TTC549 (cell line): ENCODE results near the gene CDK15.

Source experiments
- FAIRE-seq: peaks from 2 replicates; lab custom pipeline; 2012; peaks lifted over from hg19 to GRCh38; lab: Jason Lieb, UNC

The CDK15 gene

GRCh38 chr2:201872591-201872990 lies 66.3 kb downstream of the CDK15 start:
- no peak for FAIRE-seq

DNA sequence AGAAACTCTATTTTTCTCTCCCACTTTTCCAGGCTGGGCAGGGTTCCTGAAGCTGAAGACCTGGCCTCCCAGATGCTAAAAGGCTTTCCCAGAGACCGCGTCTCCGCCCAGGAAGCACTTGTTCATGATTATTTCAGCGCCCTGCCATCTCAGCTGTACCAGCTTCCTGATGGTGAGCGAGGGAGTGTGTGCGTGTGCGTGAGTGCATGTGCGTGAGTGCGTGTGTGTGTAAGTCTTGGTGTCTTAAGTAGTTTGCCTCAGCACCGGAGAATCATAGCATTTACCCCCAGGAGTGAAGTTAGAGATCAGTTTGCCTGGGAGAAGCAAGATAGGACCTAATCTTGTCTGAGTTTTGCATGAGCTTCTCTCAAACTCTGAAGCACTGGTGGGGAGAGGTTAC lies 73.7 kb downstream of the CDK15 start:
- no peak for FAIRE-seq

GRCh38 chr2:201880579-201880978 lies 74.2 kb downstream of the CDK15 start:
- FAIRE-seq = no peak

- FAIRE-seq = no peak
Measured at GRCh38 chr2:201880993-201881611, 74.8 kb downstream of the CDK15 start.

- no peak for FAIRE-seq
Measured at GRCh38 chr2:201881741-201882140, 75.4 kb downstream of the CDK15 start.

DNA sequence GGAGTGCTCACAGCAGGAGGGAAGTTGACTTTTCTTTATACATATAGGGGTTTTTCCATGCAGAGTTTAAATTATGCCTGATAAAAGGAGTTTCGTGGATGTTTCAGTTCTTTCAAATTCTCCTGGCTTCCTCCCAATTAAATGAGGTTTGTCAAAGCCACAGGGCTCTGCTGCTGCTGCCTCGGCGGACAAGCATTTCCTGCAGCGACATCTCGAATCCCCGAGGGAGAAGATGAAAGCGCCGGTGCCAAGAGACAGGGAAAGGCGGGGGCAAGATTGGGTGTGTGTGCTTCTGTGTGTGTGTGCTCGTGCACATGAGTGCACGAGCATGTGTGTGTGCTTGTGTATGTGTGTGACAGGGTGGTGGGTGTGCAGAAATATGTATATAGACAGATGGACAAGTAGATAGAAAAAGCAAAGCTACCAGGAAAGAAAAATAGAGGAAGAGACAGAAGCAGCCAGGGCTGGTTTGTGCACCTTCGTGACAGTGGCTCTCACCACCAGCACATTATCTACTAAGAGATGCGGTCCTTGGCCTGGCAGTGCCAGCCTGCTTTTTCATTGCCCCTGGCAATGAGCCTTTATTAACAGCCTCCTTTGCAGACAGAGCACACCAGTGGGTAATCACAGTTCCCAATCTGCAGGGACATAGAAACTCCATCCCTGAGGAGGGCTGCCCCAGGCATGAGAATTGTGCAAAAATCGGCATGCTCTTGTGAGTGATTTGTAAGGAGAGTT lies 76.2 kb downstream of the CDK15 start:
- FAIRE-seq = no peak

DNA sequence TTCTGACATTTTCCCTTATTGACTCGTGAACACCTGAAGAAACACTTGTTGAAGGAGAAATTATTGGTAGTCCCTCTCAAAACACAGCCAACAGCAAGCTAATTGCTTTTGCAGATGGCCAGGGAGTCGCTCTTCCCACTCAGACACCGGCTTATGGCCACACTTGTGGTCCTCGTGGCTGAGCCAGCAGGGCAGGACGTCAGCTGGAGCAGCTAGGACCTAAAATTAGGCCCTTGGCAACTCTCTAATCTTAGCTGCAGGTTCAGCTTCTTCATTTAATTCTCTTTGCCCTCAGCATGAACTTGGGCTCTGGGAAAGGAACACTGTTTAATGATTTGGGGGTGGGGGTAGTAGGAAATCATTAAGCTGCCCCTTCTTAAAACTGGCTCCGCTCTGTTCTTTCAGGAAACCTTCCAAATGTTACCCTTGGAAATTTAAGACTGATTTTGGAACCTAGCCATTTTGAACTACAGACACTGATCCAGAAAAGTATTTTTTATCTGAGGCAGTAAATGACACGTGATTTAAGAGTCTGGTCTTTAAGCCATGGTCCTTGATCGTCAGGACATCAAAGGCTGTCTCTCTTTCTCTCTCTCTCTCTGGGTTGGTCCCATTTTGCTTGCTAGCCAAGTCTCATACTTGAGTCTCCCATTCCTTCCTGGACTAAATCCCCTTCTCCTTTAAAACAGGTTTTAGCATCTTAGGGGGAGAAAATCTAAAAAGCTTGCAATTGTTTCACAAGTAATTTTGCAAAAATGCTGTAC lies 77.5 kb downstream of the CDK15 start:
- no peak for FAIRE-seq

DNA sequence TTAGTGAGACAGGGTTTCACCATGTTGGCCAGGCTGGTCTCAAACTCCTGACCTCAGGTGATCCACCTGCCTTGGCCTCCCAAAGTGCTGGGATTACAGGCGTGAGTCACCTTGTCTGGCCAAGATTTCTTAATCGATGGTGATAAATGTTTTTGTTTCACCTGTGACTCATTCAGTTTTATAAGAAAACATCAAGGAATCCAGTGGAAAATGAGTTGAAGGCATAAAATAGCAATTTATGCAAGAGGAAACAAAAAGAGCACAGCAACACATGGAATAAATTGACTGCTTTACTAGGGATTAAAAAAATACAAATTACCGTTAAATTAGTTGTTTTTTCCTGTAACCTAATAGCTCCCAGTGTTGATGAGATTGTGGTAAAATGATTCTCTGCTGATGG lies 80.2 kb downstream of the CDK15 start:
- no peak for FAIRE-seq

GRCh38 chr2:201887773-201888425 lies 81.6 kb downstream of the CDK15 start:
- FAIRE-seq = no peak

GRCh38 chr2:201888426-201888800 lies 82.1 kb downstream of the CDK15 start:
- FAIRE-seq = no peak

GRCh38 chr2:201890453-201890852 lies 84.1 kb downstream of the CDK15 start:
- FAIRE-seq = no peak

DNA sequence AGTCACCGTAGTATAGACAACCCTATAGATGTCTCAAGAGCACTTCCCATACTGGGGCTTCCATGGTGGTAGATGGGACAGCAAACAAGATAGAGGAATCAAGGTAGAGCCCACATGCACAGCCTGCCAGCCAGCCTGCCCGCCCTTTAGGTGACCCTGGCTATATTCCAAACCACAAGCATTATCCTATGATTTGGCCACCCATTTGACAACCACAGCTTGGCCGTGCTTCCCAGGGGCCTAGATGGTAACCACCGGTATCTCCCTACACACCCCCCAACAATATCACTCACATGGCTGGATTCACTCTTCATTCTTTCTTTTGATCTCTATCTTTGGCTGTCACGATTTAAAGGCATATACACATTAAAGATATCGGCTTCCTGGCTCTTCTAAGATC lies 85.3 kb downstream of the CDK15 start:
- no peak for FAIRE-seq

GRCh38 chr2:201892516-201892915 lies 86.2 kb downstream of the CDK15 start:
- FAIRE-seq = no peak

DNA sequence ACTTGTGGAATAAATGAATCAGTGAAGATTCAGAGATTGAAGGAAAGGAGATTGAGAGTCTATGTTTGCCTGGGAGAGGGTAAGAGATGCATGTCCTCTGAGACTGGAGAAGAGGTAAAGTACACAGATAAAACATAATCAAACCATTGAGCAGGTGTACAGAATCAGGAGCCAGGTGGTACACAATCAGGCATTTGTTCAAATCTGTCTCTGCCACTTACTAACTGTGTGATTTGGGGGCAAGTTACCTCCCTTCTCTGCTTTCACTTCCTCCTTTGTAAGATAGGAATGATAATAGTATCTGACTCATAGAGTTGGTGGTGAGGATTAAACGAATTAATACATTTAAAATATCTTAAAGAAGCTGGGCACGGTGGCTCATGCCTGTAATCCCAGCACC lies 94.0 kb downstream of the CDK15 start:
- FAIRE-seq = no peak

- no peak for FAIRE-seq
Measured at GRCh38 chr2:201901786-201902185, 95.4 kb downstream of the CDK15 start.

DNA sequence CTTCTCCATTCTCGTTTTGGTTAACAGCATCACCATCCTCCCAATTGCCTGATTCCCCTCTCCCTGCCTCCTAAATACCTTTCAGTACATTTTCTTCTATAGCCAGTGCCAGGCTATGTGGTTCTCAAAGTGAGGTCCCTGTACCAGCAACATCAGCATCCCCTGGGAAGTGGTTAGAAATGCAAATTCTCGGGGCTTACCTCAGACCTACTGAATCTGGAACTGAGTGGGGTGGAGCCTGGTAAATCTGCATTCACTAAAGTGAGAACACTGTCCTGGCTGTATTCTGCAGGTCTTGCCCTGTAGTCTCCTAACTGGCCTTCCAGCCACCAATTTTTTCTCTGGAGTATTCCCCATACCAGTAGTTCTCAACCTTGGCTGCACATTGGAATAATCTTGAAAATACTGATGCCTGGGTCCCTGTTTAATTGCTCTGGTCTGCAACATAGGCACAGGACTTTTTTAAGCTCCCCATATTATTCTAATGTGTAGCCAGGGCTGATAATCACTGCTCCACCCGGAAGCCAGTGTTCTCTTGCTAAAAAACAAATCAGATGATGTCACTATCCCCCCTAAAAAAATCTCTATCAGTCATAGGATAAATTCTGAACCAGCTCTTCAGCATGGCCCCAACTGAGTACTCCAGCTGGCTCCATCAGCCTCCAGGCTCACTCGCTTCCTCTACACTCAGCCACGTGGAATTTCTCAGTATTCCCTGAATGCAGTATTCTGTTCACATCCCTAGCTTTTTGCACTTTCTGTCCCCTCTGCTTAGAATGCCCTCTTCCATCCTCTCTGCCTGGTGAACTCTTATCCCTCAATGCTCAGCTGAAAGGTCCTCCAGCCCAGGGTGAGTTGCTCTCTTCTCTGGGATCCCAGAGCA lies 98.4 kb downstream of the CDK15 start:
- FAIRE-seq = no peak

- no peak for FAIRE-seq
Measured at GRCh38 chr2:201906777-201907562, 100.6 kb downstream of the CDK15 start.

DNA sequence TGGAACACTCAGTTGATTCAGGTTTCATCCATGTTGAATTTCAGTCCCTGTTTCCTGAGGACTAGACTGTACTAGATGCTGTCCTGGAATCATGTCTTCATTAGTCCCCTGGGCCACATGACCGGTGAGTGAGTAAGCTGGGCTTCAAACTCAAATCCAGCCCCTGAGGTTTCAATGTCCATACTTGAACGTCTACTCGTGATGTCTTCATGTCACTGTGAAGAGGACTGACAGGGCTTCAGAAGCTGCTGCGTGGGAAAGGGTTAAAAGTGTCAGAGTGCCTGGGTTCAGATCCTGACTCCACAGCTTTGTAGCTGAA lies 101.2 kb downstream of the CDK15 start:
- no peak for FAIRE-seq

GRCh38 chr2:201908901-201909300 lies 102.6 kb downstream of the CDK15 start:
- FAIRE-seq = no peak

DNA sequence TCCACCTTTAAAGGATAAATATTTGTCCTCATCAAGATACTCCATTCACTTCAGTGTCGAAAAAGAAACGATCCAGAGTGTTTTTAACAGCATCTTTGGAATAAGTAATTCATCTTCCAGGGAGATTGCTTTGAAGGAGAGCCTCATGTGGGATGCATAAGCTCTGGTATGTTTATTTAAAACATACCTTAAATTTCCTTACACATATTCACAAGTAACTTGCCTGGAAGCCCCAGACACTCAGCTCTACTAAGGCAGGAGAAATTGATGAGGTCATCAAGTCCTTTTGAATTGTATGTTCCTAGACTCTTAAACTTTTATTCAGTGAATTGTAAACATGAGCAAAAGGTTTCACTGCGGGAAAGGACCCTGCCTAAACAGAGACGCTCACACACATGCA lies 103.0 kb downstream of the CDK15 start:
- FAIRE-seq = no peak

GRCh38 chr2:201909961-201910361 lies 103.6 kb downstream of the CDK15 start:
- no peak for FAIRE-seq
